Measurements from ENCODE around the gene GLI2.

The GLI2 gene

GRCh38 chr2:120771111-120771780, 35.6 kb downstream of the GLI2 start:
- peaks cover 4% of the 10 kb centered on the region for H3K4me1 ChIP-seq (ENCODE audit: control insufficient read depth, insufficient read depth, low read length)
- no peaks in the 10 kb centered on the region for H3K9me3 ChIP-seq (ENCODE audit: control insufficient read depth, low read length)
- no peak overlapping the region for H3K4me3 ChIP-seq (ENCODE audit: low read length)
- H3K36me3 ChIP-seq (ENCODE audit: control insufficient read depth, insufficient read depth, low read length), result no peaks in the 10 kb centered on the region
- H3K9ac ChIP-seq (ENCODE audit: low read length), result no peak overlapping the region
- no peaks in the 10 kb centered on the region for H3K27me3 ChIP-seq (ENCODE audit: control insufficient read depth, insufficient read depth, low read length)

DNA sequence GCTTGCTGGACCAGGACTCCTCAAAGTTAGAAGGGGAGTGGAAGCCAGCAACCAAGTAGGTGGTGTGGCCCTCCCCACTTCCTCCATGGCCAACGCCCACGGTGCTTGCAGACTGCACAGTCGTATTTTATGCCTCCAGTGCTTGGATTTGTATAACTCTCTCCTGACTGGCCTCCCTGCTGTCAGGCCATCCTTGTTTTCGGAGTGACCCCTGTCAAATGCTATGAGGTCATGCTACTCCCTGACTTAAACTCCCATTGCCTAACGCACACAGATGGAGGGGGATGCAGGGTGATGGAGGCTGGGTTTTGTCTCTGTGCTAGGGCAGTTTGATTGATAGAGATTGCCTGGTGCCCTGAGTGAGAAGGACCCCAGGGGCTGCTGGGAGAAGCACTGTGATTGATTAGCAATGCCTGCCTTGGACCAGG, 36.1 kb downstream of the GLI2 start:
- Histone ChIP-seq H3K9me3 (ENCODE audit: control insufficient read depth, low read length) (no peaks in the 10 kb centered on the region), H3K27me3 (ENCODE audit: control insufficient read depth, insufficient read depth, low read length) (no peaks in the 10 kb centered on the region), H3K4me3 (ENCODE audit: low read length) (no peak overlapping the region), H3K4me1 (ENCODE audit: control insufficient read depth, insufficient read depth, low read length) (peaks cover 4% of the 10 kb centered on the region), H3K36me3 (ENCODE audit: control insufficient read depth, insufficient read depth, low read length) (no peaks in the 10 kb centered on the region), H3K9ac (ENCODE audit: low read length) (no peak overlapping the region)

DNA sequence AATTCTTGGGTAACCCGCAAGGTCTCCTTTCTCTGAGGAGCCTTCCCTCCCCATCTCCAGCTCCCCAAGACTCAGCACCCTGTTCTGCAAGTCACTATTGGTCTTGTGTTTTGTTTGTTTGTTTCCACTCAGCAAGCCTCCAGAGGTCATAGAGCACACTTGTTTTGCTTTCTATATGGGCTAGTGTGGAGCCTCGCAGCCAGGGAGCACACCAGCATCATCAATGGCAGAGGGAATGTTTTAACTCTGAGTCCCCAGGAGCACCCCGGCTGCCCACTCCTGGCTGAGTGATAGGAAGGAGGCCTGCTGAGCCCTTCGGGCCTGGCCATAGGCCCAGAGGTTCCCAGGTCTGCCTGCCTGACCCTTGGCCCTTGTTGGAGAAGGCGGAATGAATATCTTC, 36.6 kb downstream of the GLI2 start:
- Histone ChIP-seq H3K27me3 (ENCODE audit: control insufficient read depth, insufficient read depth, low read length) (no peaks in the 10 kb centered on the region), H3K9ac (ENCODE audit: low read length) (no peak overlapping the region), H3K36me3 (ENCODE audit: control insufficient read depth, insufficient read depth, low read length) (no peaks in the 10 kb centered on the region), H3K4me3 (ENCODE audit: low read length) (no peak overlapping the region), H3K9me3 (ENCODE audit: control insufficient read depth, low read length) (no peaks in the 10 kb centered on the region), H3K4me1 (ENCODE audit: control insufficient read depth, insufficient read depth, low read length) (peaks cover 4% of the 10 kb centered on the region)

DNA sequence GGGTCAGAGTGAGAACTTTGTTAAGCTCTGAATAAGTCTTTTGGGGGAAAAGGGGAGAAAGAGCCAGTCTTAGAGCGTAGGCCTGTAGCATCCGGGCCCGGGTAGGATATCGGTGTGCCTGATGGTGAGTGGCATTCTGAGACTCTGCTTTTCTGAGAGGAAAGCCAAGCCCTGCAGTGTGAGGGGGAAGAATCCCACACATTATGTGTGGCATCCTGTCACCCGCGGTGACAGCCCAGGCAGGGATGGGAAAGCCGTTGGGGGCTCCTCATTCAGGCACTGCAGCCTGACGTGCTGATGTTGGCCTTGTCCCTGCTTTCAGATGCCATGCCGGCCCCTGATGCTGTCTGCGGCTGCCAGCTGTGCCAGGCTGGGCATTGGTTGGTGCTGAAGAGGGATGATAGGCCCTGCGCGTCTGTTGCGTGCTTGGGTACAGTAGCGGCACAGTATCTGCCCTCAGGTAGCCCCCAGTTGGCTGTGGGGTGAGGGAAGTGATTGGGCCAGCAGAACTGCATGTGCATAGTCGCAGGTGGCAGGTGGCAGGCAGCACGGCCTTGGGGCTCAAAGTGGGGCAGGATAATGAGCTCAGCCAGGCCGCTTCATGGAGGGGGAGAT, 37.6 kb downstream of the GLI2 start:
- Histone ChIP-seq H3K36me3 (ENCODE audit: control insufficient read depth, insufficient read depth, low read length) (no peaks in the 10 kb centered on the region), H3K27me3 (ENCODE audit: control insufficient read depth, insufficient read depth, low read length) (no peaks in the 10 kb centered on the region), H3K4me1 (ENCODE audit: control insufficient read depth, insufficient read depth, low read length) (peaks cover 4% of the 10 kb centered on the region), H3K4me3 (ENCODE audit: low read length) (no peak overlapping the region), H3K9me3 (ENCODE audit: control insufficient read depth, low read length) (no peaks in the 10 kb centered on the region), H3K9ac (ENCODE audit: low read length) (no peak overlapping the region)

GRCh38 chr2:120774557-120775160, 39.0 kb downstream of the GLI2 start:
- no peak overlapping the region for H3K4me3 ChIP-seq (ENCODE audit: low read length)
- H3K9me3 ChIP-seq (ENCODE audit: control insufficient read depth, low read length), result no peaks in the 10 kb centered on the region
- peaks cover 8% of the 10 kb centered on the region for H3K4me1 ChIP-seq (ENCODE audit: control insufficient read depth, insufficient read depth, low read length)
- no peaks in the 10 kb centered on the region for H3K27me3 ChIP-seq (ENCODE audit: control insufficient read depth, insufficient read depth, low read length)
- H3K9ac ChIP-seq (ENCODE audit: low read length), result no peak overlapping the region
- no peaks in the 10 kb centered on the region for H3K36me3 ChIP-seq (ENCODE audit: control insufficient read depth, insufficient read depth, low read length)

DNA sequence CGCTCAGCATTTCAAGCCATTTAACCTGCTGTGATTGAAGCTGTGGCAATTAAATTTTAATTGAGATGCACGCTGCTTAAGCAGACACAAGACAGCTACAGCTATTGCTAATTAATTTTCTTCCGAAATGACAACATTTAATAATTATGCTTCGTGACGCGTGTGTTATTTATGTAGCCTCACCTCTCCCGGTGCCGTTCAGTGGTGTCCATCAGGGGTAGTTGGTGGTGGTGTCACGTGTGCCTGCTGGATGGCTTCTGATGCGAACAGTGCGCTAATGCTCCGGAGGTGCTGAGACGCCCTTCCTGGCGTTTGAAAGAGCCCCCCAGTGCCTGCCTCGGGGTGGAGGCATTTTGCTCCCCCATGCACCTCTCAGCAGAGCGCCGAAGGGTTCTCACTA, 39.5 kb downstream of the GLI2 start:
- no peaks in the 10 kb centered on the region for H3K36me3 ChIP-seq (ENCODE audit: control insufficient read depth, insufficient read depth, low read length)
- no peak overlapping the region for H3K9ac ChIP-seq (ENCODE audit: low read length)
- no peaks in the 10 kb centered on the region for H3K9me3 ChIP-seq (ENCODE audit: control insufficient read depth, low read length)
- no peaks in the 10 kb centered on the region for H3K27me3 ChIP-seq (ENCODE audit: control insufficient read depth, insufficient read depth, low read length)
- H3K4me3 ChIP-seq (ENCODE audit: low read length), result no peak overlapping the region
- peaks cover 9% of the 10 kb centered on the region for H3K4me1 ChIP-seq (ENCODE audit: control insufficient read depth, insufficient read depth, low read length)

GRCh38 chr2:120775801-120776589, 40.3 kb downstream of the GLI2 start:
- peaks cover 13% of the 10 kb centered on the region for H3K4me1 ChIP-seq (ENCODE audit: control insufficient read depth, insufficient read depth, low read length)
- H3K9me3 ChIP-seq (ENCODE audit: control insufficient read depth, low read length), result no peaks in the 10 kb centered on the region
- peaks cover 4% of the 10 kb centered on the region for H3K27me3 ChIP-seq (ENCODE audit: control insufficient read depth, insufficient read depth, low read length)
- H3K9ac ChIP-seq (ENCODE audit: low read length), result no peak overlapping the region
- no peaks in the 10 kb centered on the region for H3K36me3 ChIP-seq (ENCODE audit: control insufficient read depth, insufficient read depth, low read length)
- H3K4me3 ChIP-seq (ENCODE audit: low read length), result no peak overlapping the region

DNA sequence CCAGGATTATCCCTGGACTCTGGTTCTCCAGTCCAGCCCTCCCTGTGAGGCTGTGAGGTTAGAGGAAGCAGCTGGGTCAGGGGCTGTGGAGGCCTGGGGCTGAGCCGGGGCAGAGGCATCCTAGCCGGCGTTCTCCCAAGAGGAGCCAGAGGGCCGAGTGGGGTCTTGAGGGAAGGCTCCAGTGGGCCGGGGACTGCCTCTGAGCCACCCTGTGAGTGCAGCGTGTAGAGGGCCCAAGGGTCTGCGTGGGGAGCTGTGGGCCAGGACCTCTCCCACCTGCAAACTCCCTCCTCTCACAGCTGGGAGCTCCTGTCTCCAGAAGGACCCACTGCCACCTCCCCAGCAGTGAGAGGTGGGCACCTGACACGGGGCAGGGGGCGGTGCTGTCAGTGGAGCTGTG, 41.0 kb downstream of the GLI2 start:
- Histone ChIP-seq H3K36me3 (ENCODE audit: control insufficient read depth, insufficient read depth, low read length) (no peaks in the 10 kb centered on the region), H3K9ac (ENCODE audit: low read length) (no peak overlapping the region), H3K9me3 (ENCODE audit: control insufficient read depth, low read length) (no peaks in the 10 kb centered on the region), H3K27me3 (ENCODE audit: control insufficient read depth, insufficient read depth, low read length) (peaks cover 4% of the 10 kb centered on the region), H3K4me3 (ENCODE audit: low read length) (no peak overlapping the region), H3K4me1 (ENCODE audit: control insufficient read depth, insufficient read depth, low read length) (peaks cover 13% of the 10 kb centered on the region)

GRCh38 chr2:120777170-120777751, 41.6 kb downstream of the GLI2 start:
- H3K4me3 ChIP-seq (ENCODE audit: low read length), result no peak overlapping the region
- no peak overlapping the region for H3K9ac ChIP-seq (ENCODE audit: low read length)

GRCh38 chr2:120777787-120778186, 42.1 kb downstream of the GLI2 start:
- peaks cover 6% of the 10 kb centered on the region for H3K27me3 ChIP-seq (ENCODE audit: control insufficient read depth, insufficient read depth, low read length)
- peaks cover 11% of the 10 kb centered on the region for H3K4me1 ChIP-seq (ENCODE audit: control insufficient read depth, insufficient read depth, low read length)
- no peaks in the 10 kb centered on the region for H3K36me3 ChIP-seq (ENCODE audit: control insufficient read depth, insufficient read depth, low read length)
- no peak overlapping the region for H3K4me3 ChIP-seq (ENCODE audit: low read length)
- H3K9me3 ChIP-seq (ENCODE audit: control insufficient read depth, low read length), result no peaks in the 10 kb centered on the region
- H3K9ac ChIP-seq (ENCODE audit: low read length), result no peak overlapping the region

More at GRCh38 chr2:120777170-120777751, 41.6 kb downstream of the GLI2 start:
- Histone ChIP-seq H3K9me3 (ENCODE audit: control insufficient read depth, low read length) (no peaks in the 10 kb centered on the region), H3K27me3 (ENCODE audit: control insufficient read depth, insufficient read depth, low read length) (peaks cover 4% of the 10 kb centered on the region), H3K4me1 (ENCODE audit: control insufficient read depth, insufficient read depth, low read length) (peaks cover 11% of the 10 kb centered on the region), H3K36me3 (ENCODE audit: control insufficient read depth, insufficient read depth, low read length) (no peaks in the 10 kb centered on the region)

DNA sequence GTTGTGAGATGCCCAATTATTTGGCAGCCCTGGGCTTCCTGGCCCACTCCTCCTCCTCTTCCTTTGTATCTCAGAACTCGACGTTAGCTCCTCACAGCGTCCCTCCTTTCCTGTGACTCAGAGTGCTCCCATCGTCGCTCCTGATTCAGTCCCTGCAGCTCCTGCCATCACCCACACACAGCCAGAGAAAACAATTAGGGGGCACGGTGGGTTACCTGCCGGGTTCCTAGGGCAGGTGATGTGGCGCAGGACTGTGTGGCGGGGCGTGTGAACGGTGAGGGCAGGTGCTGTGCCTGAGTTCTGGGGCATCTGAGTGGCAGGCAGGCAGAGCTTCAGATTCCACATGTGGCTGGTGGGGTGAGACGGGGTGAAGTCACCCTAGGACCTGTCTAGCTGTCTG, 42.6 kb downstream of the GLI2 start:
- Histone ChIP-seq H3K9me3 (ENCODE audit: control insufficient read depth, low read length) (no peaks in the 10 kb centered on the region), H3K36me3 (ENCODE audit: control insufficient read depth, insufficient read depth, low read length) (no peaks in the 10 kb centered on the region), H3K4me3 (ENCODE audit: low read length) (no peak overlapping the region), H3K4me1 (ENCODE audit: control insufficient read depth, insufficient read depth, low read length) (peaks cover 16% of the 10 kb centered on the region), H3K27me3 (ENCODE audit: control insufficient read depth, insufficient read depth, low read length) (peaks cover 10% of the 10 kb centered on the region), H3K9ac (ENCODE audit: low read length) (no peak overlapping the region)
